ENCODE data around the gene CHI3L1. TPM values are rescaled to one million over a fixed set of nuclear protein-coding genes. Genes with fewer than 3 reads are reported as not detected.
A peak's percentile ranks its signal among the peaks of the same experiment; 100 is the strongest.

CHI3L1 gene
- total and polyA plus RNA-seq, 11 donors = 0.15 to 27.1 (median 1.3) TPM; not detected in 1

DNA sequence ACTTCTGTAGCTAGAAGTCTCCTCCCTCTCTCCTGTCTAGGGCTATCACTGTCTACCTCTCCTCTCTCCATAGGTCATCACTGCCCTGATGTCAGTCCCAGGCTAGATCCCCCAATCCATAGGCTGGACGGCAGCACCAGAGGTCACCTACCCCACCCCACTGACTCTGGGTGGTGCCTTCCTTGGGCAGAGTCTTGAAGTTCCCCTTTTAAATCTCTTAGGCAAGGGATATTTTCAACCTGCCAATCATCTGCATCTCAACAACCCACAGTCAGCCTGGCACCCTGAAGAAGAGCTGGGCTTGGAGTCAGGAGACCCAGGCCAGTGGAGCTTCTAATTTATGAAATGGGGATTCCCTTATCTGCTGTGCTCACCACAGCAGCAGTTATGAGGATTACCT is 24.1 kb downstream of the CHI3L1 start:
- no peaks in the 10 kb centered on the region for H3K9me3 ChIP-seq
- H3K27me3 ChIP-seq = peaks cover 0 to 3% (median 0%) of the 10 kb centered on the region in 9 donors
- no peaks in the 10 kb centered on the region for H3K4me1 ChIP-seq
- TF ChIP-seq POLR2A (IDR thresholded peaks at IDR 0.05) = no peak
- TF ChIP-seq, protein P1, sequence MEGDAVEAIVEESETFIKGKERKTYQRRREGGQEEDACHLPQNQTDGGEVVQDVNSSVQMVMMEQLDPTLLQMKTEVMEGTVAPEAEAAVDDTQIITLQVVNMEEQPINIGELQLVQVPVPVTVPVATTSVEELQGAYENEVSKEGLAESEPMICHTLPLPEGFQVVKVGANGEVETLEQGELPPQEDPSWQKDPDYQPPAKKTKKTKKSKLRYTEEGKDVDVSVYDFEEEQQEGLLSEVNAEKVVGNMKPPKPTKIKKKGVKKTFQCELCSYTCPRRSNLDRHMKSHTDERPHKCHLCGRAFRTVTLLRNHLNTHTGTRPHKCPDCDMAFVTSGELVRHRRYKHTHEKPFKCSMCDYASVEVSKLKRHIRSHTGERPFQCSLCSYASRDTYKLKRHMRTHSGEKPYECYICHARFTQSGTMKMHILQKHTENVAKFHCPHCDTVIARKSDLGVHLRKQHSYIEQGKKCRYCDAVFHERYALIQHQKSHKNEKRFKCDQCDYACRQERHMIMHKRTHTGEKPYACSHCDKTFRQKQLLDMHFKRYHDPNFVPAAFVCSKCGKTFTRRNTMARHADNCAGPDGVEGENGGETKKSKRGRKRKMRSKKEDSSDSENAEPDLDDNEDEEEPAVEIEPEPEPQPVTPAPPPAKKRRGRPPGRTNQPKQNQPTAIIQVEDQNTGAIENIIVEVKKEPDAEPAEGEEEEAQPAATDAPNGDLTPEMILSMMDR (IDR thresholded peaks at IDR 0.05) = no peak
- DNase-seq (peak in 2 of 5 donors; percentile 9 to 37), ATAC-seq (no peak)
- H3K27ac ChIP-seq = no peak overlapping the region
- H3K4me3 ChIP-seq = no peak overlapping the region
- WGBS, 4 donors = 69 to 77% (median 74%) methylated on average over 1 of the region's 1 CpG
- H3K36me3 ChIP-seq = peaks cover 0 to 5% (median 0%) of the 10 kb centered on the region in 9 donors
- intact Hi-C loops (cut with DNase I) = no loop called here

DNA sequence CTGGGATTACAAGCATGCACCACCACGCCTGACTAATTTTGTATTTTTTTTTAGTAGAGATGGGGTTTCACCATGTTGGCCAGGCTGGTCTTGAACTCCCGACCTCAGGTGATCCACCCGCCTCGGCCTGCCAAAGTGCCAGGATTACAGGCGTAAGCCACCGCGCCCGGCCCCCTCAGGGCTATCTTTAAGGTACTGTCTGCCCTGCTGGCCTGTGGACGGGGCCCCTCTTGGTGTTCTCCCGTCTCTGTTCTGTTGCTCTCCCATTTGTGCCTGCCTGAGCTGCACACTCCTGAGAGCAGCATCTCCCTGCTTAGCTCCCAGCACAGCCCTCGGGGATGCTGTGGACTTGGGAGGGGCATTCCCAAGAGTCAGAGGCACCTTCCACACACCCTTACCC is 24.8 kb downstream of the CHI3L1 start:
- H3K4me1 ChIP-seq = peaks cover 0 to 1% (median 0%) of the 10 kb centered on the region in 12 donors
- ATAC-seq = no peak
- intact Hi-C loops (cut with DNase I) = no loop called here
- DNase-seq = peak in 2 of 5 donors; percentile 13 to 33
- H3K36me3 ChIP-seq = peaks cover 0 to 5% (median 0%) of the 10 kb centered on the region in 9 donors
- TF ChIP-seq POLR2A (IDR thresholded peaks at IDR 0.05) = no peak
- TF ChIP-seq, protein P1 (IDR thresholded peaks at IDR 0.05) = no peak
- no peaks in the 10 kb centered on the region for H3K9me3 ChIP-seq
- no peak overlapping the region for H3K27ac ChIP-seq
- WGBS, 4 donors = 91 to 98% (median 93%) methylated on average over 10 to 11 of the region's 11 CpGs
- H3K4me3 ChIP-seq = no peak overlapping the region
- peaks cover 0 to 3% (median 0%) of the 10 kb centered on the region in 9 donors for H3K27me3 ChIP-seq

DNA sequence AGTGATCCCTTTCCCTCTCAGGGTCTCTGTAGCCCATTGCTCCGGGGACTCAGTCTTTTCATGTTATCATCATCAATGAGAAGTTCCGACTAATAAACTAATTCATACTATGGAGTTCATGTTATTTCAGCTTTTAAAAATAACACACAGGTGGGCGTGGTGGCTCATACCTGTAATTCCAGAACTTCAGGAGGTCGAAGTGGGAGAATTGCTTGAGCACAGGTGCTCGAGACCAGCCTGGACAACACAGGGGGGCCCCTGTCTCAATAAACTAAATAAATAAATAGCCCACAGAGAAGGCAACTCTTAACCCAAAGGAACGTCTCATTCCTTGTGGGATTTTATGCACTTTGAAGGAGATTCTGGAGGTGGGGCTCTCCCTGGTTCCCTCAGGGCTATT is 25.3 kb downstream of the CHI3L1 start:
- no peaks in the 10 kb centered on the region for H3K9me3 ChIP-seq
- H3K27me3 ChIP-seq = peaks cover 0 to 3% (median 0%) of the 10 kb centered on the region in 9 donors
- H3K27ac ChIP-seq = no peak overlapping the region
- DNase-seq (peak in 1 of 5 donors; percentile 5), ATAC-seq (no peak)
- no peak for TF ChIP-seq POLR2A (IDR thresholded peaks at IDR 0.05)
- TF ChIP-seq, protein P1 (IDR thresholded peaks at IDR 0.05) = no peak
- peaks cover 0 to 3% (median 0%) of the 10 kb centered on the region in 12 donors for H3K4me1 ChIP-seq
- peaks cover 0 to 5% (median 0%) of the 10 kb centered on the region in 9 donors for H3K36me3 ChIP-seq
- 84 to 92% (median 86%) methylated on average over 6 of the region's 6 CpGs for WGBS, 4 donors
- H3K4me3 ChIP-seq = no peak overlapping the region
- intact Hi-C loops (cut with DNase I) = no loop called here

DNA sequence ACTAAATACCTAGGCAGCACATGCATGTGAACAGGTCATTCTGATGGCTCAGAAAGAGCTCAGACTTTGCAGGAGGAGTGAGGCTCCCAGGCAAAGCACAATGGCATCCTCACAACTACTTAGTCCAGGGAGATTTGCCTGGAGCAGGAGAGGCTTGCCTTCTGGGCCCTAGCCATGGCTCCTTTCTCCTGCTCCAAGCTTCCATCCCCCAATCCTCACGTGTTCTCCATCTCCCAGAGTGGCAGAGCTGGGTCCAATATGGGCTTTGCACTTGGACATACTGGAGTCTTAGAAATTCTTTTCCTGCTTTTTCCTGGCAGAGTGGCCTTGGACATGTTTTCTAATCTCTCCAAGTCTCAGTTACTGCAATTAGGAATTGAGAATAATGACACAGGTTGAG is 26.7 kb downstream of the CHI3L1 start:
- H3K27me3 ChIP-seq = no peaks in the 10 kb centered on the region
- TF ChIP-seq, protein P1 (IDR thresholded peaks at IDR 0.05) = no peak
- TF ChIP-seq POLR2A (IDR thresholded peaks at IDR 0.05) = no peak
- H3K9me3 ChIP-seq = no peaks in the 10 kb centered on the region
- WGBS, 4 donors = 54 to 86% (median 81%) methylated on average over 1 of the region's 1 CpG
- H3K4me1 ChIP-seq = peaks cover 0 to 3% (median 0%) of the 10 kb centered on the region in 12 donors
- DNase-seq (no peak), ATAC-seq (peak in 1 of 4 donors; percentile 32)
- H3K27ac ChIP-seq = no peak overlapping the region
- H3K36me3 ChIP-seq = no peaks in the 10 kb centered on the region
- intact Hi-C loops (cut with DNase I) = no loop called here
- no peak overlapping the region for H3K4me3 ChIP-seq
